ENCODE data around the gene WNK2.

WNK2 gene

GRCh38 chr9:93297659-93298497 is 113.9 kb downstream of the WNK2 start:
- no peak for DNase-seq

- DNase-seq = no peak
Measured at GRCh38 chr9:93298498-93299417, 114.8 kb downstream of the WNK2 start.

DNA sequence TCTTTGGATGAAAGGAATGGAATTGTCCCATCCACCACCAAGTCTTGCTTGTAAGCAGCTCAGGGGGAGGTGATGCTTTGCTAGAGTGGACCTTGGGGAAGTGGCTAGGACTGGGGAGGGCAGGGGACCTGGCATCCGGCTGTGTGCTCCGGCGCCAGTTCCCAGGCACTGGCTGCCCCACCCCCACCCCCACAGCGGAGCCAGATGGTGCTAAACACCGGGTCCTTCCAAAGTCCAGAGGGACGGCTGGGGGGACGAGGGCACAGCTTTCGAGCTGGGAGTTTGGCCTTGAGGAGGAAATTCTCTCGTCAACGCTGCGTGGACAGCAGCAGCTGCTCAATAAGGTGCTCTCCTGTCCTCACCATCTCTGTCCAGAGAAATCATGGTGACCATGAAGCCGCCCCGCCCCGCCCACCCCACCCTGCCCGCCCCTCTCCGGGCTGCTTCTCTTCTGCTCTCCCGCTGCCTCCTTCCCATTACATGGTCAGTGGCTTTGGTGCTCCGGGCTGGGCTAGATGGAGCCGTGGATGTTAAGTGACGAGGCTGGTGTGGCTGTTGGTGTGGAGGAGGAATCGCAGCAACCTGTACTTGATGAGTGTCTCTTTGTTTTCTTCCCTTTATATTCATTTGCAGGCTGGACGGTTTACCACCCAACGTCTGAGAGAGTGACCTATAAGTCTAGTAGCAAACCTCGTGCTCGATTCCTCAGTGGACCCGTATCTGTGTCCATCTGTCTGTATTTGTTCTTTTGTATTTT is 115.7 kb downstream of the WNK2 start:
- no peak for DNase-seq

- no peak for DNase-seq
Measured at GRCh38 chr9:93300175-93300572, 116.2 kb downstream of the WNK2 start.

DNA sequence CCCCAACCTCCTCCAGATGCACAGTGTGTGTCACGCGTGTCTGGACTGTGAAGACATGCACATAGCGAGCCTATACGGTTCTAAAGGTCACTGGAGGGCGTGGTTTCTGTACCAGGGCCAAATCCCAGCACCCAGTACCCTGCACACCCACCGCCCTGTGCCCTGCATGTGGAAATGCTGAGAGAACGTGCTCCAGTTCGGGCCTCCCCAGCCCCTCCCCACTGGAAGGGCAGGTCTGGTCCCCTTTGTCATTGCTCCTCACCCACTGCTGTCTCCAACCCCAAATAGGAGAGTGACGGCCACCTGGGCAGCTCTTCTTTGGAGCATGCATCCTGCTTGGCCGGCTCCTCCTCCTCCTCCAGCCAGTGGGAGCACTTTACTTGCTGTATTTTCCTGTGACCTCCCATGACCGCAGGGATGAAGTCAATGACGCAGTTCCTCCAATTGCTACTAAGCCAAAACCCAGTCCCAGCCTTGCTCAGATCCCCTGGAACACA is 116.7 kb downstream of the WNK2 start:
- DNase-seq = no peak

- no peak for DNase-seq
Measured at GRCh38 chr9:93301291-93301811, 117.4 kb downstream of the WNK2 start.

DNA sequence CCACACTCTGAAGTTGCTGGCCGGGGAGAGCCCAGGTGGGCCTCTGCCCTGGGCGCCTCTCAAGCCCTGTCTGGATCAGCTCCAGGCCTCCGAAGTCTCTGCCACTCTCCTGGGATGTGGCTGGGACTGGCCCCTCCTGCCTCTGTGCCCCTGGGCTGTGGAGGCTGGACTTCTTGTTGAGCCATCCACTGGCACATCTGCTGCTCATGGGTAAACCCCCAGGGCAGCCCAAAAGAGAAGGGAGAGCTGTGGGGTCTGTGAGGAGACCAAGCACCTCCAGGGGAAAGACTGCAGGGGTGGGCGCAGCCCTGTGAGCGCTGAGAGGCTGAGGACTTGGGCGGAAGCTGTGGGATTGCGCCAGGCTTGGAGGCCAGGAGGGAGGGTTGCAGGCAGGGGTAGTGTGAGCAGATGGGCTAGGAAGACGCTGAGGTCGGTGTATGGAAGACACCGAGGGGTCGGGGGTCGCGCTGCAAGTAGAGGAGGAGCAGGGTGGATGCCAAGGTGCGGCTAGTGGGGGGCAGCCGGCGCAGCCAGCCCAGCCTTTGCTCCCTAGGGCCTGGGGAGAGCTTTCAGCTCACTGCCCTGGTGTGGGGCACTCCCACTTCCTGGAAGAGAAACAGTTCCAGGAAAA is 118.1 kb downstream of the WNK2 start:
- DNase-seq = peak; percentile 34

DNA sequence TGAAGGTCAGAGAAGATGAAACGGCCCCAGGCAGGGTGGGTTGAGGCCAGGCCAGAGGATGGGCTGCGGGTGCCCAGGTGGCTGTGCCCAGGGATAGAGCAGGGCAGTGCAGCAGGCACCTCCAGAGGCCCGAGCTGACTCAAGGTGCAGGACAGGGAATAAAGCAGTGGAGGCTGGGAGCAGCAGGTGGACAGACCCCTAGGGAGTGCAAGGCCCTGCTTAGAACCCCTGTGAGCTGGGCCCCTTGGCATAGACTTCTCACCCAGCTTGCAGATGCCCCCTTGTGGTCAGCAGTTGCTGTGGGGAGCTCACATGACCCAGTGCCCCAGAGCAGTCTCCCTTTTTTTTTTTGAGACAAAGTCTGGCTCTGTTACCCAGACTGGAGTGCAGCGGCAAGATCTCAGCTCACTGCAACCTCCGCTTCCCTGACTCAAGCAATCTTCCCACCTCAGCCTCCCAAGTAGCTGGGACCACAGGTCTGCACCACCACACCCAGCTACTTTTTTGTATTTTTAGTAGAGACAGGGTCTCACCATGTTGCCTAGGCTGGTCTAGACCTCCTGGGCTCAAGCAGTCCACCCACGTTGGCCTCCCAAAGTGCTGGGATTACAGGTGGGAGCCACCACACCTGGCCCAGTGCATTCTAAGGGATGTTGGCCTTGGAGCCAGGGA is 118.8 kb downstream of the WNK2 start:
- DNase-seq = peak; percentile 64

DNA sequence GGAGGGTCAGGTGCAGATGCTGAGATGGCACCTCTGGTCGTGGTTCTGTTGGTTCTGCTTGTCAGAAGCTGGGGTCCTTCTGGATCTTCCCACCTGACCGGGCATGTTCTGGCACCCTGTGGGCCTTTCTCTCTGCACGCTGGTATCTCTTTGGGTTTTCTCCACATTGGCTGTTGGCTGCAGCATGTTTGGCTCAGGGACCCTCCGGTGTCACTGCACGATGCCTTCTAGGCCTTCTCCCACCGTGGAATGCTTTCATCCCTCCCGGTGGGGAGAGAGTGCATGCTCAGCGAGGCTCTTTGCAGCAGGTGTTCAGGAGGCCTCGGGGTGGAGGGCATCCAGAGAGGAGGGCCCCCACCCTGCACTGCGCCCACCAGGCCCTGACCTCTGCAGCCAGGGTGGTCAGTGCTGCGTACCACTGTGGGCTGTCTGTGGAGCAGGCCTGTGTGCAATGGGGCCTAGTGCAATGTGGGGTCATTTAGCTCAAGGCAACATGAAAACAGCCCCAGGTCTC is 119.4 kb downstream of the WNK2 start:
- no peak for DNase-seq

GRCh38 chr9:93303806-93304573 is 120.1 kb downstream of the WNK2 start:
- DNase-seq = no peak

DNA sequence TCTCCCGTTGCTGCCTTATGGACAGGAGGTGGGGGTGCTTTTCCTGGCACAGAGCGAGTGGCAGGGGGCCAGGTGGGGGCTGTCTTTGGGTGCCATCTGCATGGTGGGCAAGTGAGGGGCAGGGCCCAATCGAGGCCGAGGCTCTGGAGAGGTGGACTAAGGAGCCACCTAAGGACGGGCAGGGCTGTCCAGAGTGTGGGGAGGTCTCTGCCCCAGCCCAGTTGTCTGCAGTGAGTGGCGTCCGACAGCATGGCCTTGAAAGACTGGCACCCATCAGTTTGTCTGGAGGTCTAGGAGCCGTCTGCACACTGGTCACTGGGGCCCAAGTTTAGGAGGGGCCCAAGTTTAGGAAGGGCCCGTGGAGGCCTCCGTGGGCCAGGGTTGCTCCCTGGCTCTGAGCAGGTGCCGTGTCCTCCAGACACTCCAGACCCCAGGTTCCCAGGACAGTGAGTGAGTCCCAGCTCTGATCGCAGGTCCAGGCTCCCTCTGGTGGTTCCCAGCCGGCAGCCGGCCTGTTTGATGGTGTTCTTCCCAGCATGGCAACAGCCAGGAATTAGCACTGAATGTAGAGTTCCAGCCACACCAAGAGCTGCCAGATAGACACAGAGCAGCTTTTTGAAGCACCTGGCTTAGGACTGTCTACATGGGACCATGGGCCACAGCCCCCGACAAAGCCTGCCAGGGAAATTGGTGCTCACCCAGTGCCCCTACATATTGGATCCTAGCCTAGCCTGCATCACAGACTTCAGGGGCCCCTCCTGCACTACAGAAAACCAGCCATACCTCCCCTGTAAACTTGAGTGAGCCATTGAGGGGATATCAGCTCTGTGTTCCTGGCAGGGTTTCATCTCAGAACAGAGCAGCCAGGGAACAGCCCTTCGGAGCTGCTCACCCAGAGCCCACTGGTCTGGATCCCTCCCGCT is 120.9 kb downstream of the WNK2 start:
- DNase-seq = no peak

- DNase-seq = no peak
Measured at GRCh38 chr9:93305497-93306020, 121.6 kb downstream of the WNK2 start.

DNA sequence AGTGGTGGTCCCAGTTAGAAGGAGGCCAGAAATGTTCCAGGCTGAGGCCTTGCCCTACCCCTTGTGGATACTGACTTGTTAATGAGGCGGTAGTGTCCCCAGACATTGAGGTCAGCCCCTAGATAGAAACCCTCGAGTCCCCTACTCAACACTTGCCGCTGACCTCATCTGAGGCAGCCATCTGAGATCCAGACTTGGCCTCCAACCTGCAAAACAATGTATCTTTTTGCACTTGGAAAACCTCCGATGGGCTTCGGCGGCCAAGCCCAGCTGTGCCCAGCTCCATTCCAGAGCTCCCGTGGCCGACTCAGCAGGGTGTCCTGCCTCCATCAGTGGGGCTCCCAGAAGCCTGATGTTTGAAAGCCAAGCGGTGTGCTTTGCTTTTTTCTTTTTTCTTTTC is 122.1 kb downstream of the WNK2 start:
- DNase-seq = no peak

DNA sequence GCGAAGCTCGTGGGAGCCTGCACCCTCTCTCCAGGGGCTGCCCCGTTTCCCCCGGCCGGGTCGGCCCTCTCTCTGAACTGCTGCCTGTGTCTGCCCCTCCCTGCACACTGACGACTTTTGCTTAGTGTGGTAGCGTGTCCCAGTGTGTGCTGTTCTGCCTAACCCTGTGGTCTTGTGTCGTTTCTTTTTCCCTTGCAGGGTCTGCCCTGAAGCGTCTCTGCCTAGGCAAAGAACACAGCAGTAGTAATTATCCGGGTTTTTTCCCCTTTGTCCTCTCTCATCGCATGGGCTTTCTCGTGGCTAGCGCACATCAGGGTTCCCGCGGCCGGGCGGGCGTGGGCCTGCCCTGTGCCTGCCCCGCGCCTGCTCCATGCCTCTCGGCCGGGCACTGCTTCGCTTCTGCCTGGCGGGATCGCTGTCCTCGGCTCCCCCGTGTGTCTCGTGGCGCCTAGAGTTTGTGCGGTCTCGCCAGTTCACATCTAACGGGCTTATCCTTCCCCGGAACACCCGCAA is 122.7 kb downstream of the WNK2 start:
- no peak for DNase-seq

DNA sequence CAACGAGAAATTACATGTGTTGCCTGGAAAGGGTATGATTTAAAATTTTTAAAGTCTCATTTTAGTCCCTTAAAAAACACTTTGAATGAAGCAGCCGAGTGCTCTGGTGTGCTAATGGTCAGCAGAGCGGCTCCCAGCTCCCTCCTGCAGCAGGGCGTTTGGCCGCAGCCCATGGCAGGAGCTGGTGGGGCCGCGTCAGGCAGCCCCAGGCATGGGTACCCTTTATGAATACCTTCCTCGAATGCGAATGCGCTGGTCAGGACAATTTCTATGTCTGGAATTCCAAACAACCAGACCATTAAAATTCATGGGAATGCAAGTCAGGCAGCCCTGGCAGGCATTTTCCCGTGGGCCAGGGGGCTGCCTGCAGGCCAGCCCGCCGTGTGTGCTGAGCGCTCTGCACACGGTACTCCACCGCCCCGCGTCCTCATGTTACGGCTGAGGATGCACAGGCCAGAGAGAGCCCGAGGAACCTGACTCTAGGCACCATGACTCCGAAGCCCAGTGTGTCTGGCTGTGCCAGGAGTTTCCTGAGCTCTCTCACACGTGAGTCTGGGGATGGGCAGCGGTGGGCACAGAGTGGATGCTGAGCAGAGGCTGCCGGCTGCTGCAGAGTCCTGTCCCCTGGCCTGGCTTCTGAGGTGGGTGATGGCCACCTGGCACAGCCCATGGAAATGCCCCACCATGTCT is 123.7 kb downstream of the WNK2 start:
- no peak for DNase-seq

GRCh38 chr9:93308158-93308602 is 124.2 kb downstream of the WNK2 start:
- DNase-seq = no peak

DNA sequence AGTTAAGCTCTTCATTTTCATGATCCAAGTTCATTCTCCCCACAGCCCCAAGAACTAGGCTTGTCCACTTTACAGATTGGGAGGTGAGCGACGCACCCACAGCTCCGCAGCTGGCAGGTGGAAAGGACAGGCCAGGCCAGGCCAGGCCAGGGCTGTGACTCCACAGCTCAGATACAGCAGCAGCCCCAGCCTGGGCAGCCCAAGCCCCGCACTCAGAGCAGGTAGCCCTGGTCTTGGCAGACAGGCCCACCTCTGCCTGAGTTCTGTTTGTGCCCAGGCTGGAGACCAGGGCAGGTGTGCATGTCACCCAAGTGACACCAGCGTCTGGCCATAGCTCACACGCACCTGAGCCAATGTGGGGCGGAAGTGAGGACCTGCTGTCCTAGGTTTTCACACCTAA is 124.7 kb downstream of the WNK2 start:
- DNase-seq = no peak

DNA sequence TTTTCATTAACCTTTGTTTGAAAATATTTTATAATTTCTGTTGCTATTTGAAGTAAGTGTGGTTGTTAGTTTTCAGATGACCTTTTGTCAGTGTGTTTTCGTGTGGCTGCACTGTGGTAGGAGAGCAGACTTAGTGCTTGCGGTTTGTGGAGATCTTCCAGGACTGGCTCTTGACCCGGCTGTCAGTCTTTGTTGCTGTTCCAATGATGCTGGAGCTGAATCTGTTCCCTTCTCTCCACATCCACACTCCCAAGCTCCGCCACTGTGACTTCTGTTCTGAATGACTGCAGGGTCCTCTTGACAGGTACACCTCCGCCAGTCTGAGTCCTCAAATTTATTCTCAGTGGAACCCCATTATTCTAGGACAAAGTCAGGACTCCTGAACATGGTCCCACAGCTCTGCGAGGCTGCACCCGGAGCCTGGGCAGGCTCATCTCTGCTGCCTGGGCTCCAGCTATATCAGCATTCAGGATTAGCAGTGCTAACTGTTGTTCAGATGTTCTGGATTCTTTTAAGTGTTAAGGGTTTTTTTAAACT is 126.0 kb downstream of the WNK2 start:
- DNase-seq = no peak

Data from MV-4-11 (cell line).